ENCODE results near the gene NR2F2. TPM values are rescaled to one million over a fixed set of nuclear protein-coding genes. Genes with fewer than 3 reads are reported as not detected.
A peak's percentile ranks its signal among the peaks of the same experiment; 100 is the strongest.

The NR2F2 gene
- total RNA-seq, 1 donor from 2014 or later = 50.6 TPM

DNA sequence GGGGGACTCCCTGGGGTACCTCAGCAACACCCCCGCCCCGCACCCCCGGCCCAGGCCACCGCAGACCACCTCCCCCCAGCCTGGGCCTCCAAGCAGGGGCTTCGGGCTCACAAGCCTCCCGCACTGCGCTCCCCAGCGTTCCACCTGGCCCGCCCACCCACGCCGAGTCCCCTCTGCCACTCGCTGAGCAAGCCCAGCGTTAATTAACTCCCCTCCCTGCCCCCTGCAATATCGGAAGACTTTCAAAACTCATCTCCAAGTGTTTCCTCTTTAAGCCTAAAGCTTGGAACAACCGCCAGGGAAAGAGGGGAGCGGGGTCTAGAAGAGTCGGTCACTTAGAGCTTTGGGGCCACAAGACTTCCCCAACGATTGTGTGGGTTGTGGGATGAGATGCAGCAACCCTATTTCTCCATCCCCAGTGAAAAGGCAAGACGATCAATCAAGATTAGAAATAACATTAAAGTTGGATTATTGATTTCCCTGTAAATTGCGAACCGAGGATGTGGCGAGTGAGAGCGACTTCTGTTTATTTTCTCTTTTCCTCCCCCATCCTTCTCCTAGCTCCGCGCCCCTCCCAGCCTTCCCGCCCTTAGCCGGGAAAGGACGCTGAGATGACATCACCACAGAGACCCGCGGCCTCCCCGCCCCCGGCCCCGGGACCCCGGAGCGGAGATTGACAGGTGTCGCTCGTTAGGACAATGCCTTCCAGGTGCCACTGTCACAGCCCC lies 30.2 kb downstream of the NR2F2 start:
- Histone ChIP-seq H3K4me1 (peaks cover 6% of the 10 kb centered on the region), H3K9me3 (no peaks in the 10 kb centered on the region), H3K27me3 (ENCODE audit: low read depth) (peaks cover 73% of the 10 kb centered on the region), H3K4me3 (peak overlapping the region; percentile 55), H3K27ac (peak overlapping the region; percentile 71), H3K36me3 (no peaks in the 10 kb centered on the region)
- ATAC-seq (no peak), DNase-seq (no peak)
- intact Hi-C loops (cut with DNase I) = no loop called here
- TF ChIP-seq CTCF (IDR thresholded peaks at IDR 0.05) = no peak

- H3K9me3 ChIP-seq = no peaks in the 10 kb centered on the region
- intact Hi-C loops (cut with DNase I) = no loop called here
- H3K4me3 ChIP-seq = peak overlapping the region; percentile 55
- no peak for TF ChIP-seq CTCF (IDR thresholded peaks at IDR 0.05)
- no peak overlapping the region for H3K27ac ChIP-seq
- ATAC-seq (no peak), DNase-seq (no peak)
- H3K27me3 ChIP-seq (ENCODE audit: low read depth) = peaks cover 80% of the 10 kb centered on the region
- peaks cover 2% of the 10 kb centered on the region for H3K4me1 ChIP-seq
- no peaks in the 10 kb centered on the region for H3K36me3 ChIP-seq
Measured at GRCh38 chr15:96361309-96362010, 31.0 kb downstream of the NR2F2 start.

DNA sequence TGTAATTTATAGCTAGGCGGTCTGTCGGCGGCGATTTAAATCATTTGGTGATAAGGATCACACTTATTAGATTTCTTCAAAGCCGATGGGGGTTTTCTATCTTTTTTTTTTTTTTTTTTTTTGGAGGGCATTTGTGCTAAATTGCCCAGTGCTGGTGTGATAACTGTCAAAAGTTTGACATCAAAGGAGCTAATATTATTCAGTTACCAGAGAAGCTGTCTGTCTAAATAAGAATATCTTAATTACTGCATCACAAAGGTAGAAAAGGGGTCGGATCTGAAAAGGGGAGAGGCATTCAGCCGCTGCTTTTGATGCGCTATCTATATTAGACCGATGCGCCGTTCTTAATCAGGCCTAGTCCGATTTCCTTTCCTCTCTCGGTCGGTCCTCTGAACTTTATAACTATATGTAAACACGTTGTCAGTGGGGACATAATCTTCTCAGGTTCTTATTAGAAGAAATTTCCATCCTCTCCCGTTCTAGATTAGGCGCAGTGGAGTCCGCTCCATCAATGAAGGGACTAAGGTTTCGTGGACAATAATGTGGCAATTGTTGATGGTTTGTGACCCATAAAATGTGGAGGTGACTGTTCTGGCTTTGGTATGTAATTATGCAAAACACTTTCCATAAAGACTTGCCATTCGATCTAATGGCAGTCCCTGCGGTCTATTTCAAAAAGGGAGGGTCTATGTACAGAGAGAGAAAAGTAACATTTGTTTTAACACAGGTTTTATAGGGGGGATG lies 31.7 kb downstream of the NR2F2 start:
- TF ChIP-seq CTCF (IDR thresholded peaks at IDR 0.05) = no peak
- Histone ChIP-seq H3K9me3 (no peaks in the 10 kb centered on the region), H3K36me3 (no peaks in the 10 kb centered on the region), H3K4me1 (no peaks in the 10 kb centered on the region), H3K4me3 (no peak overlapping the region), H3K27me3 (ENCODE audit: low read depth) (peaks cover 84% of the 10 kb centered on the region), H3K27ac (no peak overlapping the region)
- ATAC-seq (no peak), DNase-seq (no peak)
- intact Hi-C loops (cut with DNase I) = no loop called here

DNA sequence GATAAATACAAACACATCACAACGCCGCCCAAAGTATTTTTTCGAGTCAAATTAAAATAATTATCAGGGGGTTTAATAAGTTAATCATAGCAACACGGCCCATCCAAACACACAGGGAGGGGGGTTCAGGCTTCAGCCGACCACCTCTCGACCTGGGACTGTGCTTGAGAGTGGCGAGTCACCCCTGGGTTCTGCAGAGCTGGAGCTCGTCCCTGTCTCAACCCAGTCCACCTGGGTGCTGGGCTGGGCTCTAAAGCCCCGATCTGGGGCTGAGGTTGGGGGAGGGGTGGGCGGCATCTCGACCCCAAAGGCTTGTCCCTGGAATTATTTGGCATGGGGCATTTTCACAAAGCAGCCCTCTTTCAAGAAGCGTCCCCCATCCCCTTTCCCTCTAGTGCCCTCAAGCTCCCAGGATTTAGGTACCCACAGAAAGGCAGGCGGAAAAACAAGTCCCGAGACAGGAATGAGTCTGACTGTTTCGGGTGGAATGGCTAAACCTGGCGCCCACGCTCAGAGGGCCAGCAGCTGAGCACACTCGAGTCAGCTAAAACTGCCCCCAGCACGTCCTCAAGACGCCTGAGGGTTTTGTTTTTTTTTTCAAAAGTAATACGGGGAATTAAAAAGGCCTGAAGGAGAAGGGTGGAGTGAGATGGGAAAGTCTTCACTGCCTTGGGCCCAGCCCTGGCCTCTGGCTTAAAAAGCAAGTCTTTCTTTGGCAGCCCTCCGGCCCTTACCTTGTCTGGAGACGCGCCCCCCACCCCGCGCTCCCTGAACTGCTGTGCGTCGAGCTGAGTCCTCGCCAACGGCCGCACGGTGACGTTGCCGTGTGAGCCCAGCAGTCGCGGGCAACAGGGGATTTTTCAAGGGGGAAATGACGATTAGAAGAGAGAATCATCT lies 32.5 kb downstream of the NR2F2 start:
- Histone ChIP-seq H3K9me3 (no peaks in the 10 kb centered on the region), H3K4me1 (no peaks in the 10 kb centered on the region), H3K36me3 (no peaks in the 10 kb centered on the region), H3K4me3 (no peak overlapping the region), H3K27me3 (ENCODE audit: low read depth) (peaks cover 86% of the 10 kb centered on the region), H3K27ac (no peak overlapping the region)
- no peak for ATAC-seq
- no peak for TF ChIP-seq CTCF (IDR thresholded peaks at IDR 0.05)
- intact Hi-C loops (cut with DNase I) = no loop called here
- DNase-seq = no peak

DNA sequence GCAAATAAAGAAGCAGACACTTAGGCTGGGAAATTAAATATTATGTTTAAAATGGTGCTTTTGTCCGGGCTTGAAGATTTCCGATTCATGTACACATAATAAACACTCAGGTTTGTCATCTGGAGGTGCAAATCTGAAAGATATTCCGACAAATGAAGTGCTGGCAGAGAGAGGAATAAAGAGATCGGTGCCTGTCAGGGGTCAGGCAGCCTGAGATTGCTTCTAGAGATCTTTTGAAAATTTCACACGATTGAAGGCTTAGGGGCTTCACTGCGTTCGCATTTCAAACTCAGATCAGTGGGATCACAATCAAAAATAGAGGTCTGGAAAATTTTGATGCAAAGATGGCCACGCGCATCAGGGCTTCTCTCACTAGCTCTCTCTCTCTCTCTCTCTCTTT lies 33.2 kb downstream of the NR2F2 start:
- Histone ChIP-seq H3K27ac (no peak overlapping the region), H3K4me1 (no peaks in the 10 kb centered on the region), H3K9me3 (no peaks in the 10 kb centered on the region), H3K36me3 (no peaks in the 10 kb centered on the region), H3K27me3 (ENCODE audit: low read depth) (peaks cover 88% of the 10 kb centered on the region), H3K4me3 (no peak overlapping the region)
- DNase-seq (no peak), ATAC-seq (no peak)
- no peak for TF ChIP-seq CTCF (IDR thresholded peaks at IDR 0.05)
- intact Hi-C loops (cut with DNase I) = no loop called here
